Kidney epithelial cell (primary cell): ENCODE results near the gene MBD3L5. TPM values are rescaled to one million over a fixed set of nuclear protein-coding genes. Genes with fewer than 3 reads are reported as not detected.
"Not testable (repeated sequence)": the region's sequence is repeated elsewhere in the genome, so short reads cannot be mapped to it uniquely, and the experiment has no call there.

ENCODE experiments used
- DNase-seq: peaks from one replicate; pipeline ENCODE4 v3.0.0-alpha.2; 2010; ENCODE audit warnings: low read depth
- H3K27me3 ChIP-seq: 2 replicates; pipeline ENCODE4 v1.6.0; 2011; ENCODE audit warnings: low read length; ENCODE audit not compliant: control insufficient read depth, insufficient read depth
- H3K36me3 ChIP-seq: 2 replicates; pipeline ENCODE4 v1.5.1; 2011; ENCODE audit warnings: low read length; ENCODE audit not compliant: control insufficient read depth, insufficient read depth
- H3K4me3 ChIP-seq: 2 replicates; pipeline ENCODE4 v1.5.1; 2011; ENCODE audit warnings: low read depth, mild to moderate bottlenecking, control low read depth, low read length
- total RNA-seq: library from RNA; depleted of rRNA; stranded (reverse); fragments of >200 nt; gene quantifications from 2 replicates; pipeline ENCODE4 v1.2.3, GENCODE V29; 2015
- TF ChIP-seq, protein P1 (sequence below): IDR thresholded peaks from 2 replicates; pipeline ENCODE4 v1.5.1; 2011; ENCODE audit warnings: mild to moderate bottlenecking, moderate library complexity, low read length, control low read depth, inconsistent platforms; ENCODE audit not compliant: insufficient read depth, poor library complexity, severe bottlenecking

MBD3L5 gene
- not detected in 2 replicates for total RNA-seq

DNA sequence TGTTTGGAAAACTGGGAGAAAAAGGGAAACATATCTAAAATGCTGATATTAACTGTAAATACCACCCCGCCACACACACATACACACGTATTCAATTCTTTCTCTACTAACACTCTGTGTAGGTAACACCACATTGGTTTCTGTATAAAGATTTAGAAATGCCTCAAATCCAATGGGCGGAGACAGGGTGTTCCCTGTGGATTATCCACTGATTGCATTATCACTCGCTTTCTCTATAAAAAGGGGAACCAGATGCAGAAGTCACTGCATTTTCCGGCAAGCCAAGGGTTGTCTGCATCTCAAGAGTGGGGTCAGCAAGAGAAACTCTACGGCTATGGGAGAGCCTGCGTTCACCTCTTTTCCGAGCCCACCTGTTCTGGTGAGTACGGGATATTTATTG, at the start of gene MBD3L5:
MBD3L5 (plus strand) TSS at position 301 of the 400 bp plus-strand sequence; CDS start at position 335, 34 bp downstream.
- H3K4me3 ChIP-seq, H3K36me3 ChIP-seq, H3K27me3 ChIP-seq, DNase-seq: not testable (repeated sequence)

DNA sequence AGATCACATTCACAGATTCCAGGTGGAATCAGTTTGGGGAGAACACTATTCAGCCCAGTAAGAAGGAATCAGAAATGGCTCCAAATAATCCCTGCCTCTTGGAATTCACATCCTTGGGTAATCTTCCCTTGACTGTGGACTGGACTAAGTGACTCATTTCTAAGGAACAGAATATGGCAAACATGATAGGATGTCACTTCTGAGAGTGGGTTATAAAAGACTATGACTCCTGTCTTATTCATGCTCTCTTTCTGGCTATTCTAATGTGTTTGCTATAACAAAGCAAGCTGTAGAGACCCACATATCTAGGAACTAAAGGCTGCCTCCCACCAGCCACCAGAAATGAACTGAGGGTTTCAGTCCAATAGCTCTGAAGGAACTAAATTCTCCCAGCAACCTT, 46.9 kb upstream of the MBD3L5 start:
- DNase-seq: no peak
- TF ChIP-seq, protein P1, sequence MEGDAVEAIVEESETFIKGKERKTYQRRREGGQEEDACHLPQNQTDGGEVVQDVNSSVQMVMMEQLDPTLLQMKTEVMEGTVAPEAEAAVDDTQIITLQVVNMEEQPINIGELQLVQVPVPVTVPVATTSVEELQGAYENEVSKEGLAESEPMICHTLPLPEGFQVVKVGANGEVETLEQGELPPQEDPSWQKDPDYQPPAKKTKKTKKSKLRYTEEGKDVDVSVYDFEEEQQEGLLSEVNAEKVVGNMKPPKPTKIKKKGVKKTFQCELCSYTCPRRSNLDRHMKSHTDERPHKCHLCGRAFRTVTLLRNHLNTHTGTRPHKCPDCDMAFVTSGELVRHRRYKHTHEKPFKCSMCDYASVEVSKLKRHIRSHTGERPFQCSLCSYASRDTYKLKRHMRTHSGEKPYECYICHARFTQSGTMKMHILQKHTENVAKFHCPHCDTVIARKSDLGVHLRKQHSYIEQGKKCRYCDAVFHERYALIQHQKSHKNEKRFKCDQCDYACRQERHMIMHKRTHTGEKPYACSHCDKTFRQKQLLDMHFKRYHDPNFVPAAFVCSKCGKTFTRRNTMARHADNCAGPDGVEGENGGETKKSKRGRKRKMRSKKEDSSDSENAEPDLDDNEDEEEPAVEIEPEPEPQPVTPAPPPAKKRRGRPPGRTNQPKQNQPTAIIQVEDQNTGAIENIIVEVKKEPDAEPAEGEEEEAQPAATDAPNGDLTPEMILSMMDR: no peak
- H3K36me3 ChIP-seq: no peaks in the 10 kb centered on the region

DNA sequence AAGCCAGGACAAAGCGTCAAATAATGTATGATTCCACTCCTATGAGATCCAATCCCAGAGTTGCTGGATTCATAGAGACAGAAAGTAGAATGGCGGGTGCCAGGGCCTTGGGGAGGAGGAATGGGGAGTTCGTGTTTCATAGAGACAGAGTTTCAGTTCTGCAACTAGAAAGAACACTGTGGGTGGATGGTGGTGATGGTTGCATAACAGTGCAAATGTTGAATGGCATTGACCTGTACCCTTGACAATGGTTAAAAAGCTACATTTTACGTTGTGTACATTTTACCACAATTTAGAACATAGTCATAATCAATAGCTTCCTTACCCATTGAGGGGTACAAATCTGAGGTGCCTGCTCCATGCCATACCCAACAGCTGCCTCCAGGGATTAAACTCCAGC, 42.5 kb upstream of the MBD3L5 start:
- Histone ChIP-seq H3K4me3 (no peak overlapping the region), H3K36me3 (no peaks in the 10 kb centered on the region), H3K27me3 (no peaks in the 10 kb centered on the region)
- TF ChIP-seq, protein P1: no peak
- DNase-seq: no peak

More for the DNA sequence above, 46.9 kb upstream of the MBD3L5 start:
- H3K27me3 ChIP-seq: no peaks in the 10 kb centered on the region
- H3K4me3 ChIP-seq: no peak overlapping the region

DNA sequence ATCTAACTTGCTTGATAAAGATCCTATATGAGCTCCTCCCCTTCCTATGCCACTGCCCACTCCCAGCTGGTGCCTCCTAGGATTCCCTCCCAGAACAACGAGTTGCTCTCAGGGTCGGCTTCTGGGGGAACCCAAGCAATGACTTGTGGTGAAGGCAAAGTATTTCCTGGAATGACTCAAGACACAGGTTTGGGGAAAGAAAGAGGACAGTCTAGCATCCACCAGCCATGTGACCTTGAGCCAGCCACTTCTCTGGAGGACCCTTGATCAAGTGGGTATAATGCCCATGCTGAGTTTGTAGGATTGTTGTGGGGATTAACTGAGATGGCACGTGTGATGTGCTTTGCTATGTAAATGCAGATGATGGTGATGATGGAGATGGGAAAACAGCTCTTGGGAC, 42.1 kb upstream of the MBD3L5 start:
- TF ChIP-seq, protein P1: no peak
- DNase-seq: no peak
- Histone ChIP-seq H3K36me3 (no peaks in the 10 kb centered on the region), H3K4me3 (no peak overlapping the region), H3K27me3 (no peaks in the 10 kb centered on the region)

DNA sequence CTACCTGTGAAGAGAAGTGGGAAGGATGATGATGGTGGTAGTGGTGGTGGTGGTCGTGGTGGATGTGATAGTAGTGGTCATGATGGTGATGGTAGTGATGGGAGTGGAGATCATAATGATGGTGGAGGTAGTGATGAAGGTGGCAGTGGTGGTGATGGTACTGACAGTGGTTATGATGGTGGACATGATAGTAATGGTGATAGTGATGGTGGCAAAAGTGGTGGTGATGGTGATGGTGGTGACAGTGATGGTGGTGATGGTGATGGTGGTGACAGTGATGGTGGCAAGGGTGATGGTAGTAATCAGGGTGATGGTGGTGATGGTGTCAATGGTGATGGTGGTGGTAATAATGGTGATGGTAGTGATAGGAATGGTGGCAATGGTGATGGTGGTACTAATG, 35.3 kb upstream of the MBD3L5 start:
- no peaks in the 10 kb centered on the region for H3K36me3 ChIP-seq

DNA sequence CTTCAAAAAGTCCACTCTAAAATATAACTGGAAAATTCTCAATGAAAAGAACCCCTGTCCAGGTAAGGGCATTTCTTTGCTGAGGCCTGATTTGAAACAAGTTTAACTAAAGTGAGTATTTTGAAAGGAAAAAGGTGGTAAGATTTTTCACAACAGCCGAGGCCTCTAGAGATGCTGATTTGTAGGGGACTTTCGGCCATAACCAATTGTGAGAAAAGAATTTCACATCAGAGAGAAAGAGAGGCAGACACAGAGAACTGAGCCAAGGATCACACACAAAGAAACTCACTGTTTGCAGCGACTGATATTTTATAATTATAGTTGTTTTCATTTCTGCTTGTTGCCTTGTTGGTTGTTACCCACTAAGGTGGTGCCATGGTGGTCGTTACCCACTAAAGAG, 33.6 kb upstream of the MBD3L5 start:
- TF ChIP-seq, protein P1: no peak
- Histone ChIP-seq H3K27me3 (no peaks in the 10 kb centered on the region), H3K4me3 (no peak overlapping the region), H3K36me3 (no peaks in the 10 kb centered on the region)
- DNase-seq: no peak

More for the DNA sequence above, 35.3 kb upstream of the MBD3L5 start:
- no peak overlapping the region for H3K4me3 ChIP-seq
- H3K27me3 ChIP-seq: no peaks in the 10 kb centered on the region
- DNase-seq: no peak
- TF ChIP-seq, protein P1: no peak
